ENCODE data around the gene SLAMF1.

- no peak for TF ChIP-seq CTCF (IDR thresholded peaks at IDR 0.05)
- no peak for TF ChIP-seq POLR2A (IDR thresholded peaks at IDR 0.05)
These were observed 38.8 kb downstream of the SLAMF1 start for GRCh38 chr1:160608057-160608456.

All from body of pancreas (tissue), 4 donors.